Measurements from ENCODE around the gene HOXA7.

Gene HOXA7

GRCh38 chr7:27118580-27118979 lies 37.9 kb downstream of the HOXA7 start:
- no peak for DNase-seq (ENCODE audit: low spot score)

GRCh38 chr7:27117887-27118491 lies 38.5 kb downstream of the HOXA7 start:
- no peak for DNase-seq (ENCODE audit: low spot score)

- DNase-seq (ENCODE audit: low spot score), result no peak
Observed at GRCh38 chr7:27116962-27117886, 39.3 kb downstream of the HOXA7 start.

- DNase-seq (ENCODE audit: low spot score), result no peak
Observed at GRCh38 chr7:27116031-27116961, 40.2 kb downstream of the HOXA7 start.

GRCh38 chr7:27115221-27116026 lies 41.1 kb downstream of the HOXA7 start:
- no peak for DNase-seq (ENCODE audit: low spot score)

- DNase-seq (ENCODE audit: low spot score), result no peak
Observed at GRCh38 chr7:27114881-27115220, 41.6 kb downstream of the HOXA7 start.

GRCh38 chr7:27113991-27114769 lies 42.3 kb downstream of the HOXA7 start:
- no peak for DNase-seq (ENCODE audit: low spot score)

GRCh38 chr7:27112955-27113949 lies 43.2 kb downstream of the HOXA7 start:
- no peak for DNase-seq (ENCODE audit: low spot score)

GRCh38 chr7:27112361-27112760 lies 44.1 kb downstream of the HOXA7 start:
- no peak for DNase-seq (ENCODE audit: low spot score)

- DNase-seq (ENCODE audit: low spot score), result no peak
Observed at GRCh38 chr7:27111751-27112277, 44.7 kb downstream of the HOXA7 start.

- DNase-seq (ENCODE audit: low spot score), result no peak
Observed at GRCh38 chr7:27111042-27111750, 45.3 kb downstream of the HOXA7 start.

GRCh38 chr7:27110186-27111031 lies 46.1 kb downstream of the HOXA7 start:
- no peak for DNase-seq (ENCODE audit: low spot score)

GRCh38 chr7:27109466-27110185 lies 46.8 kb downstream of the HOXA7 start:
- no peak for DNase-seq (ENCODE audit: low spot score)

- no peak for DNase-seq (ENCODE audit: low spot score)
Observed at GRCh38 chr7:27108390-27109127, 47.9 kb downstream of the HOXA7 start.

GRCh38 chr7:27107391-27108381 lies 48.8 kb downstream of the HOXA7 start:
- DNase-seq (ENCODE audit: low spot score), result no peak

All from globus pallidus (tissue), 1 donor.